ENCODE results near the gene IL1R2. TPM values are rescaled to one million over a fixed set of nuclear protein-coding genes. Genes with fewer than 3 reads are reported as not detected.

IL1R2 gene
- total RNA-seq, 4 donors from 2014 or later: 12.2 to 207 (median 32.1) TPM

GRCh38 chr2:102076512-102076911, 84.8 kb downstream of the IL1R2 start:
- ATAC-seq (ENCODE audit: low FRiP score) (no peak), DNase-seq (ENCODE audit: low spot score) (no peak)
- TF ChIP-seq CTCF (IDR thresholded peaks at IDR 0.05): no peak

Other genes with a start within 250 kb of the IL1R2 start
- 100 to 1,000 TPM; 167 to 541 (median 270) TPM for gene IL1R1, start 150.8 kb downstream of the IL1R2 start, total RNA-seq
- gene IL1RL2, start 195.1 kb downstream of the IL1R2 start, total RNA-seq: 1 to 10 TPM in 3 of 4 donors, under 1 TPM in 1; 0.31 to 5.3 (median 2.1) TPM

Measured in omental fat pad (tissue), 4 donors.